Breast epithelium (tissue), 4 donors: ENCODE results near the gene SDHAF4. TPM values are rescaled to one million over a fixed set of nuclear protein-coding genes. Genes with fewer than 3 reads are reported as not detected.

Source experiments
- DNase-seq, 2 donors: peaks; one replicate each; pipeline ENCODE4 v3.0.0-alpha.2; 2019; ENCODE audit warnings: low spot score in 2 of 2
- H3K27ac ChIP-seq, 2 donors: fragments of 200-600 bp; sonication (generic) in 1 of 2; one replicate each; pipeline ENCODE4 v1.5.1; 2016 to 2019; ENCODE audit warnings: mild to moderate bottlenecking in 1 of 2
- H3K27me3 ChIP-seq, 2 donors: fragments of 200-600 bp; sonication (generic) in 1 of 2; one replicate each; pipeline versions ENCODE4 v1.5.1 to v1.6.0; 2017 to 2019; ENCODE audit warnings: control low read depth in 1 of 2, mild to moderate bottlenecking in 1 of 2
- H3K36me3 ChIP-seq: fragments of 200-600 bp; one replicate; pipeline ENCODE4 v1.5.1; 2019
- H3K4me1 ChIP-seq, 2 donors: fragments of 200-600 bp; sonication (generic); one replicate each; pipeline ENCODE4 v1.5.1; 2016 to 2019; ENCODE audit warnings: control low read depth in 1 of 2
- H3K4me3 ChIP-seq, 3 donors: fragments of 200-600 bp; sonication (generic); 1 replicate in 2 of 3; 2 replicates in 1 of 3; pipeline ENCODE4 v1.5.1; 2016 to 2019; ENCODE audit warnings: mild to moderate bottlenecking in 3 of 3, moderate library complexity in 2 of 3
- H3K9me3 ChIP-seq, 2 donors: fragments of 200-600 bp; sonication (generic) in 1 of 2; one replicate each; pipeline ENCODE4 v1.5.1; 2016 to 2019; ENCODE audit warnings: control low read depth in 1 of 2
- POLR2A ChIP-seq: fragments of 450-650 bp; IDR thresholded peaks from one replicate; pipeline ENCODE4 v1.6.1; 2016; ENCODE audit warnings: antibody characterized with exemption, mild to moderate bottlenecking, moderate library complexity
- POLR2AphosphoS5 ChIP-seq, 3 donors: sonication (generic); formaldehyde crosslinking; IDR thresholded peaks; one replicate each; pipeline ENCODE4 v1.6.1; 2017; ENCODE audit warnings: antibody characterized with exemption in 3 of 3
- intact Hi-C: fragments of 100-400 bp; cut with DNase I; formaldehyde crosslinking; loops from one replicate; pipeline ENCODE4 v1.15.1; 2023; ENCODE audit warnings: low total_unique reads
- total RNA-seq, 3 donors: library from RNA; depleted of rRNA; stranded (reverse); fragments of >200 nt; gene quantifications; one replicate each; pipeline ENCODE4 v1.1.0, GENCODE V29; 2016
- TF ChIP-seq, protein P1 (sequence below), 3 donors: fragments of 450-650 bp; IDR thresholded peaks; one replicate each; pipeline ENCODE4 v1.5.1; 2016 to 2017; ENCODE audit warnings: antibody characterized with exemption in 3 of 3, mild to moderate bottlenecking in 3 of 3, moderate library complexity in 3 of 3

Gene SDHAF4
- total RNA-seq, 3 donors from 2014 or later, result 12.6 to 14.7 (median 13.2) TPM

- no peaks in the 10 kb centered on the region for H3K27me3 ChIP-seq
- TF ChIP-seq, protein P1, sequence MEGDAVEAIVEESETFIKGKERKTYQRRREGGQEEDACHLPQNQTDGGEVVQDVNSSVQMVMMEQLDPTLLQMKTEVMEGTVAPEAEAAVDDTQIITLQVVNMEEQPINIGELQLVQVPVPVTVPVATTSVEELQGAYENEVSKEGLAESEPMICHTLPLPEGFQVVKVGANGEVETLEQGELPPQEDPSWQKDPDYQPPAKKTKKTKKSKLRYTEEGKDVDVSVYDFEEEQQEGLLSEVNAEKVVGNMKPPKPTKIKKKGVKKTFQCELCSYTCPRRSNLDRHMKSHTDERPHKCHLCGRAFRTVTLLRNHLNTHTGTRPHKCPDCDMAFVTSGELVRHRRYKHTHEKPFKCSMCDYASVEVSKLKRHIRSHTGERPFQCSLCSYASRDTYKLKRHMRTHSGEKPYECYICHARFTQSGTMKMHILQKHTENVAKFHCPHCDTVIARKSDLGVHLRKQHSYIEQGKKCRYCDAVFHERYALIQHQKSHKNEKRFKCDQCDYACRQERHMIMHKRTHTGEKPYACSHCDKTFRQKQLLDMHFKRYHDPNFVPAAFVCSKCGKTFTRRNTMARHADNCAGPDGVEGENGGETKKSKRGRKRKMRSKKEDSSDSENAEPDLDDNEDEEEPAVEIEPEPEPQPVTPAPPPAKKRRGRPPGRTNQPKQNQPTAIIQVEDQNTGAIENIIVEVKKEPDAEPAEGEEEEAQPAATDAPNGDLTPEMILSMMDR (IDR thresholded peaks at IDR 0.05), result no peak
- TF ChIP-seq POLR2AphosphoS5 (IDR thresholded peaks at IDR 0.05) (no peak), POLR2A (no peak)
- intact Hi-C loops, result loop anchor here (5.0 kb wide), 1 partner anchor 283 kb away; no protein-coding TSS in a partner anchor
- H3K4me3 ChIP-seq, result no peak overlapping the region
- H3K9me3 ChIP-seq, result no peaks in the 10 kb centered on the region
- no peaks in the 10 kb centered on the region for H3K36me3 ChIP-seq
- no peak overlapping the region for H3K27ac ChIP-seq
- no peaks in the 10 kb centered on the region for H3K4me1 ChIP-seq
- no peak for DNase-seq
Observed at GRCh38 chr6:70530023-70530422, 36.7 kb upstream of the SDHAF4 start.

- intact Hi-C loops, result loop anchor here (5.0 kb wide), 1 partner anchor 284 kb away; no protein-coding TSS in a partner anchor
- H3K27ac ChIP-seq, result no peak overlapping the region
- no peak for DNase-seq
- H3K36me3 ChIP-seq, result no peaks in the 10 kb centered on the region
- H3K4me3 ChIP-seq, result no peak overlapping the region
- no peaks in the 10 kb centered on the region for H3K27me3 ChIP-seq
- no peaks in the 10 kb centered on the region for H3K4me1 ChIP-seq
- TF ChIP-seq POLR2A (no peak), POLR2AphosphoS5 (IDR thresholded peaks at IDR 0.05) (no peak)
- TF ChIP-seq, protein P1 (IDR thresholded peaks at IDR 0.05), result no peak
- H3K9me3 ChIP-seq, result no peaks in the 10 kb centered on the region
Observed at GRCh38 chr6:70531133-70531532, 35.6 kb upstream of the SDHAF4 start.

- Histone ChIP-seq H3K4me3 (no peak overlapping the region), H3K27ac (no peak overlapping the region), H3K4me1 (no peaks in the 10 kb centered on the region), H3K9me3 (no peaks in the 10 kb centered on the region), H3K27me3 (no peaks in the 10 kb centered on the region), H3K36me3 (no peaks in the 10 kb centered on the region)
- DNase-seq, result no peak
- intact Hi-C loops, result no loop called here
- no peak for TF ChIP-seq POLR2A
- TF ChIP-seq, protein P1 (IDR thresholded peaks at IDR 0.05), result no peak
Observed at GRCh38 chr6:70537266-70537665, 29.5 kb upstream of the SDHAF4 start.

- TF ChIP-seq POLR2A (no peak), POLR2AphosphoS5 (IDR thresholded peaks at IDR 0.05) (no peak)
- TF ChIP-seq, protein P1 (IDR thresholded peaks at IDR 0.05), result no peak
- no peak for DNase-seq
- no peak overlapping the region for H3K27ac ChIP-seq
- no peaks in the 10 kb centered on the region for H3K4me1 ChIP-seq
- H3K9me3 ChIP-seq, result no peaks in the 10 kb centered on the region
- H3K27me3 ChIP-seq, result no peaks in the 10 kb centered on the region
- intact Hi-C loops, result no loop called here
- no peaks in the 10 kb centered on the region for H3K36me3 ChIP-seq
- no peak overlapping the region for H3K4me3 ChIP-seq
Observed at GRCh38 chr6:70538376-70538775, 28.4 kb upstream of the SDHAF4 start.

GRCh38 chr6:70547313-70547712 is 19.4 kb upstream of the SDHAF4 start:
- no peak overlapping the region for H3K27ac ChIP-seq
- TF ChIP-seq, protein P1 (IDR thresholded peaks at IDR 0.05), result no peak
- TF ChIP-seq POLR2AphosphoS5 (IDR thresholded peaks at IDR 0.05) (no peak), POLR2A (no peak)
- no peak overlapping the region for H3K4me3 ChIP-seq
- H3K4me1 ChIP-seq, result no peaks in the 10 kb centered on the region
- no peak for DNase-seq
- intact Hi-C loops, result no loop called here
- no peaks in the 10 kb centered on the region for H3K27me3 ChIP-seq
- no peaks in the 10 kb centered on the region for H3K36me3 ChIP-seq
- no peaks in the 10 kb centered on the region for H3K9me3 ChIP-seq
